Heart left ventricle (tissue), 16 donors: ENCODE results near the gene MAMDC4. TPM values are rescaled to one million over a fixed set of nuclear protein-coding genes. Genes with fewer than 3 reads are reported as not detected.

Source experiments
- ATAC-seq, 4 donors: fragments of 200-7000 bp; cut with Tn5 transposase; one replicate each; pipeline ENCODE4 v1.9.1; 2020 to 2022; ENCODE audit warnings: moderate library complexity in 4 of 4, mild to moderate bottlenecking in 3 of 4, moderate number of reproducible peaks in 1 of 4
- DNase-seq, 5 donors: peaks; one replicate each; pipeline ENCODE4 v3.0.0-alpha.2; 2020
- H3K27ac ChIP-seq, 12 donors: fragments of 200-600 bp; sonication (generic) in 4 of 12; one replicate each; pipeline versions ENCODE4 v1.5.0 to v1.8.0; 2016 to 2022; ENCODE audit warnings: mild to moderate bottlenecking in 2 of 12
- H3K27me3 ChIP-seq, 9 donors: fragments of 200-600 bp; sonication (generic) in 2 of 9; one replicate each; pipeline versions ENCODE4 v1.5.1 to v1.8.0; 2016 to 2022; ENCODE audit warnings: mild to moderate bottlenecking in 3 of 9
- H3K36me3 ChIP-seq, 9 donors: fragments of 200-600 bp; sonication (generic) in 2 of 9; one replicate each; pipeline versions ENCODE4 v1.5.0 to v1.8.0; 2018 to 2022; ENCODE audit warnings: mild to moderate bottlenecking in 2 of 9
- H3K4me1 ChIP-seq, 12 donors: fragments of 200-600 bp; sonication (generic) in 4 of 12; one replicate each; pipeline versions ENCODE4 v1.5.0 to v1.8.0; 2016 to 2022; ENCODE audit warnings: mild to moderate bottlenecking in 3 of 12
- H3K4me3 ChIP-seq, 12 donors: fragments of 200-600 bp; sonication (generic) in 4 of 12; one replicate each; pipeline versions ENCODE4 v1.5.0 to v1.8.0; 2017 to 2022; ENCODE audit warnings: mild to moderate bottlenecking in 9 of 12, moderate library complexity in 4 of 12
- H3K9me3 ChIP-seq, 12 donors: fragments of 200-600 bp; sonication (generic) in 4 of 12; one replicate each; pipeline versions ENCODE4 v1.5.0 to v1.8.0; 2016 to 2022; ENCODE audit warnings: mild to moderate bottlenecking in 1 of 12
- CTCF ChIP-seq, 12 donors: fragments of 200-600 bp; sonication (generic) in 4 of 12; IDR thresholded peaks; one replicate each; pipeline versions ENCODE4 v1.5.0 to v1.8.0; 2018 to 2022; ENCODE audit warnings: antibody characterized with exemption in 12 of 12, mild to moderate bottlenecking in 5 of 12
- POLR2A ChIP-seq, 2 donors: fragments of 450-650 bp; IDR thresholded peaks; one replicate each; pipeline ENCODE4 v1.6.1; 2017; ENCODE audit warnings: antibody characterized with exemption in 2 of 2, mild to moderate bottlenecking in 2 of 2, moderate library complexity in 2 of 2
- WGBS, 4 donors: extraction: QIAGEN DNeasy Blood & Tissue Kit in 2 of 4; methylation state at CpG; one replicate each; pipeline versions ENCODE4 v1.1.5 to v1.1.7; 2013 to 2018; 5-methylcytosine and 5-hydroxymethylcytosine counted together
- intact Hi-C, 10 donors: fragments of 100-400 bp; cut with DNase I; formaldehyde crosslinking; loops; one replicate each; pipeline versions ENCODE4 v1.11.1 to v1.14.2; 2022
- polyA plus RNA-seq, 2 donors: library from polyadenylated mRNA; stranded (reverse); fragments of 200-250 nt; gene quantifications; one replicate each; pipeline ENCODE4 v1.2.3, GENCODE V29; 2013
- total RNA-seq, 9 donors: library from RNA; depleted of rRNA in 2 of 9; stranded (reverse); fragments of >200 nt in 2 of 9; fragmentation: NEBNext Ultra II Directional in 3 of 9; extraction: Animal tissue kit (Norgen Biotek cat#: 25700) in 3 of 9; gene quantifications; one replicate each; pipeline versions ENCODE4 v1.1.0 to v1.2.4, GENCODE V29; 2016 to 2023
- donor health status: ischemic (EF 13 %, LVEDD 7.1; RV severe dilation, severe dysfunction).
- donor health status: healthy with polysubstance abuse.
- donor health status: DM: no; HTN: yes; CAD: no.
- donor health status: DM: no; HTN: no; CAD: no.
- donor health status: ischemic (EF 25% LVEDD 6.9; RV normal size, moderate dysfunction).
- donor health status: ischemic (EF 25% LVEDD 5.7; RV mildly dilated, moderate dysfunction).
- donor health status: healthy.
- donor health status: DM: yes; HTN: yes; CAD: no.
- donor health status: ischemic (EF 35%, LVEDD 5.7; RV mildly dilated, moderate dysfunction).
- donor health status: nonischemic (EF 11% LVEDD 7.7; RV severe dilation, severe dysfunction).
- donor health status: DM: yes; HTN: yes; CAD: no.
- donor health status: PGD.
- donor health status: ischemic (EF 29% LVEDD 5.4; RV normal size, mild dysfunction).
- donor health status: nonischemic (EF 23%, LVEDD 6.1; RV moderate dilation, normal function).

MAMDC4 gene
- total and polyA plus RNA-seq, 11 donors = 2.9 to 14.9 (median 6.1) TPM

GRCh38 chr9:136804509-136805206 lies 47.5 kb upstream of the MAMDC4 start:
- H3K4me1 ChIP-seq = peaks cover 15 to 47% (median 33%) of the 10 kb centered on the region in 12 donors
- no peak for TF ChIP-seq CTCF (IDR thresholded peaks at IDR 0.05)
- no peak for TF ChIP-seq POLR2A (IDR thresholded peaks at IDR 0.05)
- no peak for DNase-seq
- peaks cover 0 to 4% (median 2%) of the 10 kb centered on the region in 9 donors for H3K36me3 ChIP-seq
- intact Hi-C loops = loop anchor here in 1 of 10 donors (5.0 kb wide), 1 partner anchor 33 kb away; no protein-coding TSS in a partner anchor
- WGBS, 4 donors = 93 to 95% (median 94%) methylated on average over 15 to 20 of the region's 20 CpGs
- no peak overlapping the region for H3K4me3 ChIP-seq
- H3K9me3 ChIP-seq = no peaks in the 10 kb centered on the region
- no peak overlapping the region for H3K27ac ChIP-seq
- peaks cover 0 to 29% (median 8%) of the 10 kb centered on the region in 9 donors for H3K27me3 ChIP-seq
- ATAC-seq = no peak

- Histone ChIP-seq H3K9me3 (no peaks in the 10 kb centered on the region), H3K27me3 (peaks cover 0 to 23% (median 8%) of the 10 kb centered on the region in 9 donors), H3K27ac (no peak overlapping the region), H3K4me3 (no peak overlapping the region), H3K36me3 (peaks cover 0 to 10% (median 5%) of the 10 kb centered on the region in 9 donors), H3K4me1 (peaks cover 13 to 47% (median 33%) of the 10 kb centered on the region in 12 donors)
- intact Hi-C loops = no loop called here
- TF ChIP-seq POLR2A (IDR thresholded peaks at IDR 0.05) = no peak
- no peak for TF ChIP-seq CTCF (IDR thresholded peaks at IDR 0.05)
- no peak for DNase-seq
- WGBS, 4 donors = 83 to 93% (median 91%) methylated on average over 12 of the region's 12 CpGs
- ATAC-seq = no peak
Measured at GRCh38 chr9:136805207-136805740, 46.9 kb upstream of the MAMDC4 start.

GRCh38 chr9:136806067-136806466 lies 46.1 kb upstream of the MAMDC4 start:
- Histone ChIP-seq H3K27me3 (peaks cover 0 to 15% (median 8%) of the 10 kb centered on the region in 9 donors), H3K27ac (no peak overlapping the region), H3K9me3 (no peaks in the 10 kb centered on the region), H3K36me3 (peaks cover 0 to 16% (median 7%) of the 10 kb centered on the region in 9 donors), H3K4me3 (peak overlapping the region in 1 of 12 donors; percentile 96), H3K4me1 (peaks cover 13 to 47% (median 35%) of the 10 kb centered on the region in 12 donors)
- intact Hi-C loops = no loop called here
- DNase-seq = peak in 1 of 5 donors; percentile 26
- no peak for ATAC-seq
- no peak for TF ChIP-seq CTCF (IDR thresholded peaks at IDR 0.05)
- TF ChIP-seq POLR2A (IDR thresholded peaks at IDR 0.05) = no peak
- WGBS, 4 donors = 85 to 96% (median 94%) methylated on average over 3 to 10 of the region's 10 CpGs

- Histone ChIP-seq H3K4me3 (peak overlapping the region; percentile 39 to 100 (median 94)), H3K27ac (peak overlapping the region in 9 of 12 donors; percentile 89 to 96 (median 93)), H3K27me3 (peaks cover 0 to 9% (median 6%) of the 10 kb centered on the region in 9 donors), H3K36me3 (peaks cover 0 to 20% (median 9%) of the 10 kb centered on the region in 9 donors), H3K4me1 (peaks cover 13 to 45% (median 33%) of the 10 kb centered on the region in 12 donors), H3K9me3 (no peaks in the 10 kb centered on the region)
- WGBS, 4 donors = 71 to 81% (median 79%) methylated on average over 25 of the region's 25 CpGs
- ATAC-seq (peak in 1 of 4 donors; percentile 4), DNase-seq (peak in 1 of 5 donors; percentile 26)
- intact Hi-C loops = no loop called here
- no peak for TF ChIP-seq CTCF (IDR thresholded peaks at IDR 0.05)
- TF ChIP-seq POLR2A (IDR thresholded peaks at IDR 0.05) = no peak
Measured at GRCh38 chr9:136806631-136807201, 45.4 kb upstream of the MAMDC4 start.
